GM23338 (cell line): ENCODE results near the gene TNS4. TPM values are rescaled to one million over a fixed set of nuclear protein-coding genes. Genes with fewer than 3 reads are reported as not detected.

ENCODE experiments used
- ATAC-seq: fragments of 200-7000 bp; cut with Tn5 transposase; 3 replicates; pipeline ENCODE4 v1.9.1; 2020
- DNase-seq: peaks from one replicate; pipeline ENCODE4 v3.0.0-alpha.2; 2015; ENCODE audit warnings: low spot score
- H2AFZ ChIP-seq: fragments of 200-600 bp; sonication (generic); 2 replicates; pipeline ENCODE4 v1.8.0; 2016; ENCODE audit warnings: antibody characterized with exemption, mild to moderate bottlenecking, moderate library complexity
- H3F3A ChIP-seq: fragments of 200-600 bp; sonication (generic); replicated peaks from 2 replicates; pipeline ENCODE4 v1.8.0; 2017; ENCODE audit warnings: antibody characterized with exemption, mixed run types, low read depth
- H3K27ac ChIP-seq: fragments of 200-600 bp; sonication (generic); 2 replicates; pipeline ENCODE4 v1.6.1; 2016; ENCODE audit warnings: low read depth
- H3K27me3 ChIP-seq: fragments of 200-600 bp; sonication (generic); 2 replicates; pipeline ENCODE4 v1.8.0; 2016; ENCODE audit warnings: mild to moderate bottlenecking, mixed run types, moderate library complexity; ENCODE audit not compliant: insufficient read depth
- H3K36me3 ChIP-seq: fragments of 200-600 bp; sonication (generic); 2 replicates; pipeline ENCODE4 v1.8.0; 2016; ENCODE audit warnings: mild to moderate bottlenecking; ENCODE audit not compliant: insufficient read depth
- H3K4me1 ChIP-seq: fragments of 200-600 bp; sonication (generic); 2 replicates; pipeline ENCODE4 v1.8.0; 2016; ENCODE audit warnings: mild to moderate bottlenecking, moderate library complexity; ENCODE audit not compliant: insufficient read depth
- H3K4me2 ChIP-seq: fragments of 200-600 bp; sonication (generic); 2 replicates; pipeline ENCODE4 v1.7.1; 2017; ENCODE audit warnings: mixed run types
- H3K4me3 ChIP-seq: fragments of 200-600 bp; sonication (generic); 2 replicates; pipeline ENCODE4 v1.6.1; 2016; ENCODE audit warnings: mixed run types
- H3K79me2 ChIP-seq: fragments of 200-600 bp; sonication (generic); replicated peaks from 2 replicates; pipeline ENCODE4 v1.8.0; 2017; ENCODE audit warnings: mild to moderate bottlenecking; ENCODE audit not compliant: insufficient read depth
- H3K9me2 ChIP-seq: fragments of 200-600 bp; sonication (generic); 2 replicates; pipeline ENCODE4 v1.8.0; 2017; ENCODE audit not compliant: insufficient read depth
- H4K20me1 ChIP-seq: fragments of 200-600 bp; sonication (generic); replicated peaks from 2 replicates; pipeline ENCODE4 v1.8.0; 2017; ENCODE audit warnings: mild to moderate bottlenecking; ENCODE audit not compliant: insufficient read depth
- H3K27ac Mint-ChIP-seq: 2 replicates; pipeline ENCODE4 v1.8.0; 2020; ENCODE audit warnings: inconsistent platforms, mild to moderate bottlenecking, moderate library complexity, mixed read lengths
- H3K27me3 Mint-ChIP-seq: 3 replicates; pipeline ENCODE4 v1.8.0; 2022; ENCODE audit warnings: low read depth, mild to moderate bottlenecking, moderate library complexity, mixed read lengths, inconsistent platforms; ENCODE audit not compliant: insufficient read depth, poor library complexity
- H3K36me3 Mint-ChIP-seq: 3 replicates; pipeline ENCODE4 v1.8.0; 2021; ENCODE audit warnings: low read depth, mild to moderate bottlenecking, inconsistent platforms, moderate library complexity, mixed read lengths
- H3K4me1 Mint-ChIP-seq: 3 replicates; pipeline ENCODE4 v1.8.0; 2020; ENCODE audit warnings: mild to moderate bottlenecking, inconsistent platforms, mixed read lengths
- H3K4me3 Mint-ChIP-seq: 3 replicates; pipeline ENCODE4 v1.8.0; 2021; ENCODE audit warnings: moderate library complexity, mild to moderate bottlenecking, inconsistent platforms, mixed read lengths
- H3K9me3 Mint-ChIP-seq: 3 replicates; pipeline ENCODE4 v1.8.0; 2020; ENCODE audit warnings: moderate library complexity, mild to moderate bottlenecking, inconsistent platforms, mixed read lengths
- EZH2 ChIP-seq: fragments of 200-600 bp; sonication (generic); IDR thresholded peaks from one replicate; pipeline ENCODE4 v1.8.0; 2017; ENCODE audit warnings: antibody characterized with exemption, mild to moderate bottlenecking, low read depth; ENCODE audit not compliant: unreplicated experiment
- EZH2phosphoT487 ChIP-seq: fragments of 200-600 bp; sonication (generic); IDR thresholded peaks from one replicate; pipeline ENCODE4 v1.8.1; 2018; ENCODE audit warnings: antibody characterized with exemption; ENCODE audit not compliant: unreplicated experiment
- POLR2AphosphoS5 ChIP-seq: IDR thresholded peaks from 2 replicates; pipeline ENCODE4 v1.6.1; 2016; ENCODE audit warnings: antibody characterized with exemption, low read depth
- ZNF114 ChIP-seq: fragments of 250-450 bp; sonication (Bioruptor Pico); IDR thresholded peaks from 2 replicates; pipeline ENCODE4 v1.5.0; 2020; ENCODE audit warnings: mild to moderate bottlenecking, moderate library complexity
- ZNF331 ChIP-seq: fragments of 250-450 bp; sonication (Bioruptor Pico); IDR thresholded peaks from 2 replicates; pipeline ENCODE4 v1.5.0; 2020; ENCODE audit warnings: low read depth, mild to moderate bottlenecking, moderate library complexity
- polyA plus RNA-seq: library from polyadenylated mRNA; unstranded; fragments of >200 nt; fragmentation: Nextera tagmentation; extraction: Ambion mirVana; gene quantifications from 2 replicates; pipeline ENCODE4 v1.2.1, GENCODE V29; 2016
- total RNA-seq: library from RNA; depleted of rRNA; stranded (reverse); fragments of >200 nt; shearing (Covaris generic); gene quantifications from 2 replicates; pipeline ENCODE4 v1.2.3, GENCODE V29; 2014
- TF ChIP-seq, protein P1 (sequence below): fragments of 250-450 bp; sonication (Bioruptor Pico); IDR thresholded peaks from 2 replicates; pipeline ENCODE4 v1.5.0; 2020; ENCODE audit warnings: mild to moderate bottlenecking, moderate library complexity

The TNS4 gene
- total and polyA plus RNA-seq, 2 experiments from 2014 or later = 0.31 to 4.9 TPM

DNA sequence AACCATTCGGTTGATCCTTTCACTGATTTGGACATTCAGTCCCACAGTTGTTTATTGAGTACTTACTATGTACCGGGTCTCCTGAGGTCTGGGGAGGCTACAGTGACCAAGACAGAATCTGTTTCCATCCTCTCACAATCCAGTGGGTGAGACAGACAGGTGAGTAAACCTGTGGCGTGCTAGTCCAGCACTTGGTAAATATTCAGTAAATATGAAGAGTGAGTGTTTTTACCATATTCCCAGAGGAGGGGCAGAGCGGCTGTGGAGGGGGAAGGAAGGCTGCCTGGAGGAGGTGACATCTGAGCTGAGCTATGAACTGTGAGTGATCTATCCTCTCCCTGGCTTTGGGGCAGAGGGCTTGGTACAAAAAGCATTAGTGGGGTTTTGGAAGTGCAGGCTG, 32.5 kb upstream of the TNS4 start:
- Histone ChIP-seq H3K27ac (no peak overlapping the region), H3K4me2 (no peak overlapping the region), H3K27me3 (no peaks in the 10 kb centered on the region), H3K4me1 (peaks cover 4% of the 10 kb centered on the region; the same call in 1 of the 2 replicates), H3F3A (no peaks in the 10 kb centered on the region), H2AFZ (no peak overlapping the region), H4K20me1 (no peaks in the 10 kb centered on the region), H3K79me2 (no peaks in the 10 kb centered on the region), H3K4me3 (no peak overlapping the region), H3K9me2 (no peaks in the 10 kb centered on the region), H3K36me3 (no peaks in the 10 kb centered on the region)
- TF ChIP-seq POLR2AphosphoS5 = no peak
- TF ChIP-seq ZNF331 = no peak
- TF ChIP-seq EZH2 = no peak
- TF ChIP-seq, protein P1, sequence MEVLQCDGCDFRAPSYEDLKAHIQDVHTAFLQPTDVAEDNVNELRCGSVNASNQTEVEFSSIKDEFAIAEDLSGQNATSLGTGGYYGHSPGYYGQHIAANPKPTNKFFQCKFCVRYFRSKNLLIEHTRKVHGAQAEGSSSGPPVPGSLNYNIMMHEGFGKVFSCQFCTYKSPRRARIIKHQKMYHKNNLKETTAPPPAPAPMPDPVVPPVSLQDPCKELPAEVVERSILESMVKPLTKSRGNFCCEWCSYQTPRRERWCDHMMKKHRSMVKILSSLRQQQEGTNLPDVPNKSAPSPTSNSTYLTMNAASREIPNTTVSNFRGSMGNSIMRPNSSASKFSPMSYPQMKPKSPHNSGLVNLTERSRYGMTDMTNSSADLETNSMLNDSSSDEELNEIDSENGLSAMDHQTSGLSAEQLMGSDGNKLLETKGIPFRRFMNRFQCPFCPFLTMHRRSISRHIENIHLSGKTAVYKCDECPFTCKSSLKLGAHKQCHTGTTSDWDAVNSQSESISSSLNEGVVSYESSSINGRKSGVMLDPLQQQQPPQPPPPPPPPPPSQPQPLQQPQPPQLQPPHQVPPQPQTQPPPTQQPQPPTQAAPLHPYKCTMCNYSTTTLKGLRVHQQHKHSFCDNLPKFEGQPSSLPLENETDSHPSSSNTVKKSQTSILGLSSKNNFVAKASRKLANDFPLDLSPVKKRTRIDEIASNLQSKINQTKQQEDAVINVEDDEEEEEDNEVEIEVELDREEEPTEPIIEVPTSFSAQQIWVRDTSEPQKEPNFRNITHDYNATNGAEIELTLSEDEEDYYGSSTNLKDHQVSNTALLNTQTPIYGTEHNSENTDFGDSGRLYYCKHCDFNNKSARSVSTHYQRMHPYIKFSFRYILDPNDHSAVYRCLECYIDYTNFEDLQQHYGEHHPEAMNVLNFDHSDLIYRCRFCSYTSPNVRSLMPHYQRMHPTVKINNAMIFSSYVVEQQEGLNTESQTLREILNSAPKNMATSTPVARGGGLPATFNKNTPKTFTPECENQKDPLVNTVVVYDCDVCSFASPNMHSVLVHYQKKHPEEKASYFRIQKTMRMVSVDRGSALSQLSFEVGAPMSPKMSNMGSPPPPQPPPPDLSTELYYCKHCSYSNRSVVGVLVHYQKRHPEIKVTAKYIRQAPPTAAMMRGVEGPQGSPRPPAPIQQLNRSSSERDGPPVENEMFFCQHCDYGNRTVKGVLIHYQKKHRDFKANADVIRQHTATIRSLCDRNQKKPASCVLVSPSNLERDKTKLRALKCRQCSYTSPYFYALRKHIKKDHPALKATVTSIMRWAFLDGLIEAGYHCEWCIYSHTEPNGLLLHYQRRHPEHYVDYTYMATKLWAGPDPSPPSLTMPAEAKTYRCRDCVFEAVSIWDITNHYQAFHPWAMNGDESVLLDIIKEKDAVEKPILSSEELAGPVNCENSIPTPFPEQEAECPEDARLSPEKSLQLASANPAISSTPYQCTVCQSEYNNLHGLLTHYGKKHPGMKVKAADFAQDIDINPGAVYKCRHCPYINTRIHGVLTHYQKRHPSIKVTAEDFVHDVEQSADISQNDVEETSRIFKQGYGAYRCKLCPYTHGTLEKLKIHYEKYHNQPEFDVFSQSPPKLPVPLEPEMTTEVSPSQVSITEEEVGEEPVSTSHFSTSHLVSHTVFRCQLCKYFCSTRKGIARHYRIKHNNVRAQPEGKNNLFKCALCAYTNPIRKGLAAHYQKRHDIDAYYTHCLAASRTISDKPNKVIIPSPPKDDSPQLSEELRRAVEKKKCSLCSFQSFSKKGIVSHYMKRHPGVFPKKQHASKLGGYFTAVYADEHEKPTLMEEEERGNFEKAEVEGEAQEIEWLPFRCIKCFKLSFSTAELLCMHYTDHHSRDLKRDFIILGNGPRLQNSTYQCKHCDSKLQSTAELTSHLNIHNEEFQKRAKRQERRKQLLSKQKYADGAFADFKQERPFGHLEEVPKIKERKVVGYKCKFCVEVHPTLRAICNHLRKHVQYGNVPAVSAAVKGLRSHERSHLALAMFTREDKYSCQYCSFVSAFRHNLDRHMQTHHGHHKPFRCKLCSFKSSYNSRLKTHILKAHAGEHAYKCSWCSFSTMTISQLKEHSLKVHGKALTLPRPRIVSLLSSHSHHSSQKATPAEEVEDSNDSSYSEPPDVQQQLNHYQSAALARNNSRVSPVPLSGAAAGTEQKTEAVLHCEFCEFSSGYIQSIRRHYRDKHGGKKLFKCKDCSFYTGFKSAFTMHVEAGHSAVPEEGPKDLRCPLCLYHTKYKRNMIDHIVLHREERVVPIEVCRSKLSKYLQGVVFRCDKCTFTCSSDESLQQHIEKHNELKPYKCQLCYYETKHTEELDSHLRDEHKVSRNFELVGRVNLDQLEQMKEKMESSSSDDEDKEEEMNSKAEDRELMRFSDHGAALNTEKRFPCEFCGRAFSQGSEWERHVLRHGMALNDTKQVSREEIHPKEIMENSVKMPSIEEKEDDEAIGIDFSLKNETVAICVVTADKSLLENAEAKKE (CRISPR knock-in tag) = no peak
- TF ChIP-seq ZNF114 (CRISPR knock-in tag) = no peak
- no peak for TF ChIP-seq EZH2phosphoT487
- ATAC-seq = no peak
- Mint-ChIP-seq H3K4me3 (no peak overlapping the region; the same call in 2 of the 3 replicates), H3K27ac (no peak overlapping the region), H3K27me3 (peaks cover 24% of the 10 kb centered on the region), H3K36me3 (no peaks in the 10 kb centered on the region), H3K9me3 (no peaks in the 10 kb centered on the region; the same call in 1 of the 3 replicates), H3K4me1 (peaks cover 24% of the 10 kb centered on the region)
- DNase-seq = no peak
